ENCODE data around the gene DMD. TPM values are rescaled to one million over a fixed set of nuclear protein-coding genes. Genes with fewer than 3 reads are reported as not detected.

Gene DMD
- total RNA-seq, 1 donor from 2014 or later: 22.9 TPM

GRCh38 chrX:33062041-33062440 is 149.3 kb downstream of the DMD start:
- ATAC-seq (ENCODE audit: low read depth) (no peak), DNase-seq (no peak)
- intact Hi-C loops (cut with micrococcal nuclease): no loop called here
- no peak overlapping the region for H3K4me3 Mint-ChIP-seq
- ChIA-PET CTCF (no interaction called here), POLR2A (no interaction called here)
- no peaks in the 10 kb centered on the region for H3K36me3 Mint-ChIP-seq (ENCODE audit: low read depth)
- no peak for TF ChIP-seq CTCF (IDR thresholded peaks at IDR 0.05)
- H3K27me3 Mint-ChIP-seq: no peaks in the 10 kb centered on the region
- H3K4me1 Mint-ChIP-seq: no peaks in the 10 kb centered on the region
- no peaks in the 10 kb centered on the region for H3K9me3 Mint-ChIP-seq
- no peak overlapping the region for H3K27ac Mint-ChIP-seq

GRCh38 chrX:33053001-33053400 is 158.3 kb downstream of the DMD start:
- intact Hi-C loops (cut with micrococcal nuclease): no loop called here
- Mint-ChIP-seq H3K27me3 (no peaks in the 10 kb centered on the region), H3K27ac (no peak overlapping the region), H3K4me3 (no peak overlapping the region), H3K4me1 (no peaks in the 10 kb centered on the region), H3K9me3 (no peaks in the 10 kb centered on the region), H3K36me3 (ENCODE audit: low read depth) (no peaks in the 10 kb centered on the region)
- no peak for TF ChIP-seq CTCF (IDR thresholded peaks at IDR 0.05)
- ChIA-PET POLR2A (no interaction called here), CTCF (no interaction called here)
- ATAC-seq (ENCODE audit: low read depth) (no peak), DNase-seq (no peak)

GRCh38 chrX:33045882-33046281 is 165.5 kb downstream of the DMD start:
- H3K9me3 Mint-ChIP-seq: peaks cover 3% of the 10 kb centered on the region
- DNase-seq: no peak
- H3K36me3 Mint-ChIP-seq (ENCODE audit: low read depth): no peaks in the 10 kb centered on the region
- ChIA-PET CTCF (no interaction called here), POLR2A (no interaction called here)
- no peak overlapping the region for H3K27ac Mint-ChIP-seq
- H3K4me3 Mint-ChIP-seq: no peak overlapping the region
- H3K4me1 Mint-ChIP-seq: no peaks in the 10 kb centered on the region
- no peak for ATAC-seq (ENCODE audit: low read depth)
- H3K27me3 Mint-ChIP-seq: no peaks in the 10 kb centered on the region
- intact Hi-C loops (cut with micrococcal nuclease): no loop called here
- TF ChIP-seq CTCF (IDR thresholded peaks at IDR 0.05): no peak

- no peaks in the 10 kb centered on the region for H3K27me3 Mint-ChIP-seq
- H3K4me3 Mint-ChIP-seq: no peak overlapping the region
- no peaks in the 10 kb centered on the region for H3K36me3 Mint-ChIP-seq (ENCODE audit: low read depth)
- no peaks in the 10 kb centered on the region for H3K4me1 Mint-ChIP-seq
- no peak for TF ChIP-seq CTCF (IDR thresholded peaks at IDR 0.05)
- ChIA-PET POLR2A (no interaction called here), CTCF (no interaction called here)
- no peak overlapping the region for H3K27ac Mint-ChIP-seq
- H3K9me3 Mint-ChIP-seq: peaks cover 3% of the 10 kb centered on the region
- intact Hi-C loops (cut with micrococcal nuclease): no loop called here
- ATAC-seq (ENCODE audit: low read depth) (no peak), DNase-seq (no peak)
Measured at GRCh38 chrX:33045245-33045644, 166.1 kb downstream of the DMD start.

GRCh38 chrX:33041141-33041540 is 170.2 kb downstream of the DMD start:
- peaks cover 3% of the 10 kb centered on the region for H3K9me3 Mint-ChIP-seq
- intact Hi-C loops (cut with micrococcal nuclease): no loop called here
- no peak overlapping the region for H3K27ac Mint-ChIP-seq
- no peaks in the 10 kb centered on the region for H3K27me3 Mint-ChIP-seq
- no peaks in the 10 kb centered on the region for H3K36me3 Mint-ChIP-seq (ENCODE audit: low read depth)
- H3K4me1 Mint-ChIP-seq: no peaks in the 10 kb centered on the region
- H3K4me3 Mint-ChIP-seq: no peak overlapping the region
- POLR2A ChIA-PET: no interaction called here
- no peak for TF ChIP-seq CTCF (IDR thresholded peaks at IDR 0.05)
- DNase-seq (no peak), ATAC-seq (ENCODE audit: low read depth) (no peak)
- CTCF ChIA-PET: no interaction called here
